GM12801 (cell line): Measurements from ENCODE around the gene PSMD2.

Experiments
- TF ChIP-seq, protein P1 (sequence below): IDR thresholded peaks from one replicate; pipeline ENCODE4 v1.5.1; 2011; ENCODE audit warnings: control low read depth; ENCODE audit not compliant: insufficient read length; ENCODE audit errors: extremely low read depth

The PSMD2 gene

DNA sequence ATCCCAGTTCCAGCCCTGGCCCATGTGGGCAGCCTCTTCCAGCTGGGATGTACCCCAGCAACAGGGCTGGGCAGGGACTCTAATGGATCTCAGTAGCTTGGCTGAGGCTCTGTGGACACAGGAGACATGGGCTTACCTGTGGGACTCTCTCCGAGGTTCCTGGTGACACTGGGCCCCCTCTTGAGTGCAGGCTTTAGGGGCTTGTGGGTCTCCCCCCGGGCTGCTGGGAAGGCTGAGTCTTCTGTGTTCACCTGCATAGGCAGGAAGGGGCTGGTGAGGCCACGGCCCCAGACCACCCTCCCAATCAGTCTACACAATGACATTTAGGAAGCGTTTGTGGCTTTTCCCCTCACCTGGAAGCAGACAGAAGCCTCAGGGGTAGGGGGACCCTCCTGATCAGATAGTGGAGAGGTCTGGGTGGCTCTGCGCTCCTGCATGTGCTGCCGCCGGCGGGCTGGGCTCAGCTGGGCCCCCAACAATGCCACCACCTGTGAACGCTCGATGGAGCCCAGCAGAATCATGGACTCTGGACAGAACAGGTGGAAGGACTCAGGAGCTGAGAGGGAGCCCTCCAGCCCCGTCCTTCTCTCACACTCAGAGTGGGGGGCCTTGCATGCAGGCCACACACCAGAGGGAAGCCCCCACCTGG, 54.0 kb downstream of the PSMD2 start:
- TF ChIP-seq, protein P1, sequence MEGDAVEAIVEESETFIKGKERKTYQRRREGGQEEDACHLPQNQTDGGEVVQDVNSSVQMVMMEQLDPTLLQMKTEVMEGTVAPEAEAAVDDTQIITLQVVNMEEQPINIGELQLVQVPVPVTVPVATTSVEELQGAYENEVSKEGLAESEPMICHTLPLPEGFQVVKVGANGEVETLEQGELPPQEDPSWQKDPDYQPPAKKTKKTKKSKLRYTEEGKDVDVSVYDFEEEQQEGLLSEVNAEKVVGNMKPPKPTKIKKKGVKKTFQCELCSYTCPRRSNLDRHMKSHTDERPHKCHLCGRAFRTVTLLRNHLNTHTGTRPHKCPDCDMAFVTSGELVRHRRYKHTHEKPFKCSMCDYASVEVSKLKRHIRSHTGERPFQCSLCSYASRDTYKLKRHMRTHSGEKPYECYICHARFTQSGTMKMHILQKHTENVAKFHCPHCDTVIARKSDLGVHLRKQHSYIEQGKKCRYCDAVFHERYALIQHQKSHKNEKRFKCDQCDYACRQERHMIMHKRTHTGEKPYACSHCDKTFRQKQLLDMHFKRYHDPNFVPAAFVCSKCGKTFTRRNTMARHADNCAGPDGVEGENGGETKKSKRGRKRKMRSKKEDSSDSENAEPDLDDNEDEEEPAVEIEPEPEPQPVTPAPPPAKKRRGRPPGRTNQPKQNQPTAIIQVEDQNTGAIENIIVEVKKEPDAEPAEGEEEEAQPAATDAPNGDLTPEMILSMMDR: no peak

DNA sequence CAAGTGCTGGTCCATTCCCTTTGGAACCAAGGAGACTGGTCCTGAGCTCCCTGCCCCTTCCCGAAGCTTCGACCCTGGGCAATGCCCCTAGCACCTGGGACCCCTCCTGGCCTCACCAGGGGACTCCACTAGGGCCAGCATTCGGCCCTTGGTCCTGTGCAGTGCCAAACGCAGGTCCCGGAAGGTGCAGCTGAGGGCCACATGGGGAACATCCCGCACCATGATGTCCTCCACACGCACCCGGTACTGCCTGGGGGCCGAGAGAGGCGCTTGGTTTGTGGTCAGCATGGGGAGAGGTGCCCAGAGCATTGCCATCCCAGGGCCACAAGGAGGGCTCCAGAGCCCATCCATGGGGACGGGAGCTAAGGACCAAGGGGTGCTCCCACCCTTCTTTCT, 54.5 kb downstream of the PSMD2 start:
- TF ChIP-seq, protein P1: no peak

DNA sequence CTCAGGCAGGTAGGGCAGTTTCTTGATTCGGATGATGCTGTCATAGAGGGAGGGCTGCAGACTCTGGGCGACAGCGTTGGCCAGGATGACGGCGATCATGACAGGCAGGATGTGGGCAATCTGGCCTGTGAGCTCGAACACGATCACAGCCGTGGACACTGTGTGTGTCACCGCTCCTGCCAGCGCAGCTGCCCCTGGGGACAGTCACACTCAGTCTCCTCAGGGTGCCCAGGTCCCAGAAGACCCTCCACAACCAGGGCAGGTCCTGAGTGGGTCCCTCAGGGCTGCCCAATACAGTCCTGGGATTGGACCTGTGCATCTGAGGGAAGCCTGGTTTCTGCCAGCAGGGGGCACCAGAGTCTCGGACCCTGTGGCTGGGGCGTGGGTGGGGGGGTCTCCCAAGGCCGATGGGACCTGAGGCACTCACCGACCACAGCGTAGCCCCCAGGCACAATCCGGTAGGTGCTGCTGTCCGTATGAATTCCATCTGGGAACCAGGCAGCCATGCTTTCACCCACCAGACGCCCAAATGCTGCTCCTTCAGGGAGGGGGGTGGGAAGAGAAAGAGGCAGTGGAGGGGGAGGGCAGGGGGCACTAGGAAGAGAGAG, 55.2 kb downstream of the PSMD2 start:
- TF ChIP-seq, protein P1: no peak

DNA sequence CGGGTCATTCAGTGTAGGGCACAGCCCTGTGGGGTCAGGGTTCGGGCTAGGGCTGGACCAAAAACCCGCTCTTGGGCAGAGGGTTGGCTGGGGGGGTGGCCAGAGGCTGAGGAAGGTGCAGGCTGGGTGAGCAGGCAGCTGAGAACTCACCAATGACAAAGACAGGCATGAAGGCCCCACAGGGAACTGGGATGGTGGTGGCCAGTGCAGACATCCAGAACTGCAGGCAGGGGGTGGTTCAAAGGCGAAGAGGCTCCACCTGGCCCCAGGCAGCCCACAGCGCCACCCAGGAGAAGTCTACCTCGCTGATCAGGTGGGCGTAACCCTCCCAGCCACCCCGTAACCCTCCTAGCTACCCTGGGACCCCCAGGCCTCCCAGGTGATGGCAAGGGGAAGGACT, 55.7 kb downstream of the PSMD2 start:
- TF ChIP-seq, protein P1: no peak

DNA sequence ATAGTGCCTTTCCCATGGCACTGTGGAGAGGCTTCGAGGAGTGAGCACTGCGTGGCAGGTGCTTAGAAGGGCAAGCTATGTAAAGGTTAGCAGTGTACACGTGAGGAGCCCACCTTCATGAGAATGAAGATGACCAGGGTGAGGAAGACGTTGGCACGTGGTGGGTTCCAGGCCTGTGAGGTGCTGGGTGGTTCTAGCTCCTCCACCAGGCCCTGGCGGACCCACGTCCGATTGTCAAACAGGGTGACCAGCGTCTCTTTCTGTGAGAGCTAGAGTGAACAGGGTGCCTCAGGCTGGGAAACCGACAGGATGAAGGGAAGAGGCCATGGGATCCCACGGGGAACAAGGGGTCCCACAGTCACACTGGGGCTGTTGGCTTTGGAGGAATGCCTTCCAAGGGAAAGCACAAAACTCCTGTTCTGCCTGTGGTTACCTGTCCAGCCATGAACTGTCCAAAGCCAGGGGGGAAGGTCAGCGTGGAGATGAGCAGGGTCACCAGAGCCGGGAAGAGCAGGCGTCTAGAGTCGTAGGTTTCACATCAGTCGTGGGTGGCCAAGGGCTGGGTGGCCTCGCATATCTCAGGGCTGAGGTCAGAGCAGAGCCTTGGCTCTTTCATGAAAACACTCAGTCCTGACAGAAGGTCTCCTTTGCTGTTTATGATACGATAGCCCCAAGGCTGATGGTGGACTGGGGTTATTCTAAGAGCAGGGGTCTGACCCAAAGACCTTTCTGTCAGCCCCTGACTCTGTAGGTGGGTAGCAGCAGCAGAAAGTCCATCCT, 56.4 kb downstream of the PSMD2 start:
- TF ChIP-seq, protein P1: no peak

DNA sequence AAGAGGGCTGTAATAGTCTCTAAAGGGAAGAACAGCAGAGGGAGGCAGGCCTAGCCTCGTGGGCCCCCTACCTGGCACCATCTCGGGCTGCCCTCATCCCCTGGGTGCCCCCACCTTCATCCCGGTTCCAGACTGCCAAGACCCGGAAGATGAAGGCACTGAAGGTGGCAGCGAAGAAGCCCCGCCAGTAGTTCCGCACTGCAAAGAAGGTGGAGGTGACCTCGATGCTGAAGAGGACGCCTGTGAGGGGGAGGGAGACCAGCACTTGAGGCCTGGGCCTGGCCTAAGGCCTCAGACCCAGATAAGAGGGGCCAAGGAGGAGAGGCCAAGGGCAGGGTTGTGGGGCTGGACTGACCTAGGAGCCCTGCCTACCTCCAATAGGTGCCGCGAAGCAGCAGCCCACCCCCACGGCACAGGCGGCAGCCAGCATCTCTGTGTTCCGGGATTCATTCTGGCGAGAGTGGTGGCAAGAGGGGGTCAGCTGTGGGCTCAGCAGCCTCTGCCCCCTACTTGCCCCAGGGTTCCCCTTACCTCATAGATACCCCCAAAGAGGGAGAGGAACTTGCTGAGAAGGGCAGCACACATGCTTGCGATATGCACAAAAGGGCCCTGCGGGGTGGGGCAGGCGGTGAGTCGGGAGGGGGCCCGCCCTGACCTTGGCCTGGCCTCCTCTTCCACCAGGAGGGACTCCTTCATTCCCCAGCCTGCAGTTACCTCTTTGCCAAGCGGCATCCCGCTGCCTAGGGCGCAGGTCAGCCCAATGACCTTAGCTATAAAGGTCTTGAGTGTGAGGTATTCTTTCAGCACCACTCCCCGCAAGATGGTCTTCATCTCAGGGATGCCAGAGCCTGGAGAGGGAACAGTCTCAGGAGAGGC, 58.4 kb downstream of the PSMD2 start:
- TF ChIP-seq, protein P1: no peak

DNA sequence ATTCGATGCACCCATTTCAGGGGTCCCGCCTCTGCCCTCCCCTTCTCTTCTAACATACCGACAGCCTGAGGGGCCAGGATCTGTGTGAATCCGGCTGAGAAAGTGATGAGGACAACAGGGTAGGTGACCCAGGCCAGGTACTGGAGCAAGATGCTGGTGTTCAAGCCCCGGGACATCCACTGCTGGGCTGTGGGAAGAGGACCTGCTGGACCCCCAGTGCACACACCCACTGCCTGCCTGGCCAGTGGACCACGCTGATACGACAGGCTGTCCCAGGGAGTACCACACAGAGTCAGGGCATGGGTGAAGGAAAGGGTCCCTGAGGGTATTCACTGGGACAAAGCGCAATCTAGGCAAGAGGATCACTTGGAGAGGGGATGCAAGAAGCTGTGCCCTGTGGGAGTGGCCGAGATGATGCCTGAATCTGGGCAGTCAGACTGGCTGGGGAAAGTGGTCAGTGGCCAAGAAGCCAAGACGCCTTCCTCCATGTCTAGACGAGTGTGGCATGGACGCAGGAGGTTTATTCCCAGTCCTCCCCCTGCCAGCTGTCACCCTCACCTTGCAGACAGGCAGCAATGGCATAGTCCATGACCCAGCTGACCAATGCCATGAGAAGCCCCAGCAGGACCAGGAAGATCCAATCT, 59.2 kb downstream of the PSMD2 start:
- TF ChIP-seq, protein P1: no peak
